ENCODE results near the gene NSF.
"Not testable (repeated sequence)": the region's sequence is repeated elsewhere in the genome, so short reads cannot be mapped to it uniquely, and the experiment has no call there.

GRCh38 chr17:46677819-46678218 is 87.3 kb downstream of the NSF start:
- TF ChIP-seq, protein P1, sequence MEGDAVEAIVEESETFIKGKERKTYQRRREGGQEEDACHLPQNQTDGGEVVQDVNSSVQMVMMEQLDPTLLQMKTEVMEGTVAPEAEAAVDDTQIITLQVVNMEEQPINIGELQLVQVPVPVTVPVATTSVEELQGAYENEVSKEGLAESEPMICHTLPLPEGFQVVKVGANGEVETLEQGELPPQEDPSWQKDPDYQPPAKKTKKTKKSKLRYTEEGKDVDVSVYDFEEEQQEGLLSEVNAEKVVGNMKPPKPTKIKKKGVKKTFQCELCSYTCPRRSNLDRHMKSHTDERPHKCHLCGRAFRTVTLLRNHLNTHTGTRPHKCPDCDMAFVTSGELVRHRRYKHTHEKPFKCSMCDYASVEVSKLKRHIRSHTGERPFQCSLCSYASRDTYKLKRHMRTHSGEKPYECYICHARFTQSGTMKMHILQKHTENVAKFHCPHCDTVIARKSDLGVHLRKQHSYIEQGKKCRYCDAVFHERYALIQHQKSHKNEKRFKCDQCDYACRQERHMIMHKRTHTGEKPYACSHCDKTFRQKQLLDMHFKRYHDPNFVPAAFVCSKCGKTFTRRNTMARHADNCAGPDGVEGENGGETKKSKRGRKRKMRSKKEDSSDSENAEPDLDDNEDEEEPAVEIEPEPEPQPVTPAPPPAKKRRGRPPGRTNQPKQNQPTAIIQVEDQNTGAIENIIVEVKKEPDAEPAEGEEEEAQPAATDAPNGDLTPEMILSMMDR (IDR thresholded peaks at IDR 0.05), result not testable (repeated sequence)
- TF ChIP-seq POLR2A (IDR thresholded peaks at IDR 0.05), result not testable (repeated sequence)

Measured in Peyer's patch (tissue), 4 donors.